ENCODE data around the gene SAMHD1.

Gene SAMHD1

DNA sequence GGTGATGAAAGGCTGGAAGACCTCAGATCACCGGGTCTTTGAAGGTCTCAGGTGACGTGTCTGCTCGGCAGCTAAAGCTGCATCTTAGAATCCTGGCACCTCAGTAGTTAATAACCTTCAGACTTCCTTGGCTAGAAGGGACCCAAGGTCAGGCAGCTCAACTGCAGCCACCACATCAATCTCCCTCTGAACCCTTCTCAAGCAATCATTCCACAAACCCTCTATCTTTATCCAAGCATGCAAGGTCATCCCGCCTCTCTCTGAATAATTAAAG, 92.3 kb downstream of the SAMHD1 start:
- DNase-seq (ENCODE audit: low read depth), result no peak
- TF ChIP-seq MAX (IDR thresholded peaks at IDR 0.05; ENCODE audit: low read depth, low read length) (no peak), POLR2A (IDR thresholded peaks at IDR 0.05; ENCODE audit: extremely low read depth, insufficient read length) (no peak), MYC (IDR thresholded peaks at IDR 0.05; ENCODE audit: low read depth, low read length) (no peak)
- TF ChIP-seq, protein P1, sequence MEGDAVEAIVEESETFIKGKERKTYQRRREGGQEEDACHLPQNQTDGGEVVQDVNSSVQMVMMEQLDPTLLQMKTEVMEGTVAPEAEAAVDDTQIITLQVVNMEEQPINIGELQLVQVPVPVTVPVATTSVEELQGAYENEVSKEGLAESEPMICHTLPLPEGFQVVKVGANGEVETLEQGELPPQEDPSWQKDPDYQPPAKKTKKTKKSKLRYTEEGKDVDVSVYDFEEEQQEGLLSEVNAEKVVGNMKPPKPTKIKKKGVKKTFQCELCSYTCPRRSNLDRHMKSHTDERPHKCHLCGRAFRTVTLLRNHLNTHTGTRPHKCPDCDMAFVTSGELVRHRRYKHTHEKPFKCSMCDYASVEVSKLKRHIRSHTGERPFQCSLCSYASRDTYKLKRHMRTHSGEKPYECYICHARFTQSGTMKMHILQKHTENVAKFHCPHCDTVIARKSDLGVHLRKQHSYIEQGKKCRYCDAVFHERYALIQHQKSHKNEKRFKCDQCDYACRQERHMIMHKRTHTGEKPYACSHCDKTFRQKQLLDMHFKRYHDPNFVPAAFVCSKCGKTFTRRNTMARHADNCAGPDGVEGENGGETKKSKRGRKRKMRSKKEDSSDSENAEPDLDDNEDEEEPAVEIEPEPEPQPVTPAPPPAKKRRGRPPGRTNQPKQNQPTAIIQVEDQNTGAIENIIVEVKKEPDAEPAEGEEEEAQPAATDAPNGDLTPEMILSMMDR (IDR thresholded peaks at IDR 0.05; ENCODE audit: low read depth, low read length), result no peak
- H3K4me3 ChIP-seq (ENCODE audit: low read depth, low read length), result no peak overlapping the region

GRCh38 chr20:36856691-36857635, 94.5 kb downstream of the SAMHD1 start:
- no peak for DNase-seq (ENCODE audit: low read depth)
- TF ChIP-seq, protein P1 (IDR thresholded peaks at IDR 0.05; ENCODE audit: low read depth, low read length), result no peak
- no peak for TF ChIP-seq MYC (IDR thresholded peaks at IDR 0.05; ENCODE audit: low read depth, low read length)
- no peak for TF ChIP-seq MAX (IDR thresholded peaks at IDR 0.05; ENCODE audit: low read depth, low read length)
- no peak for TF ChIP-seq POLR2A (IDR thresholded peaks at IDR 0.05; ENCODE audit: extremely low read depth, insufficient read length)
- no peak overlapping the region for H3K4me3 ChIP-seq (ENCODE audit: low read depth, low read length)

DNA sequence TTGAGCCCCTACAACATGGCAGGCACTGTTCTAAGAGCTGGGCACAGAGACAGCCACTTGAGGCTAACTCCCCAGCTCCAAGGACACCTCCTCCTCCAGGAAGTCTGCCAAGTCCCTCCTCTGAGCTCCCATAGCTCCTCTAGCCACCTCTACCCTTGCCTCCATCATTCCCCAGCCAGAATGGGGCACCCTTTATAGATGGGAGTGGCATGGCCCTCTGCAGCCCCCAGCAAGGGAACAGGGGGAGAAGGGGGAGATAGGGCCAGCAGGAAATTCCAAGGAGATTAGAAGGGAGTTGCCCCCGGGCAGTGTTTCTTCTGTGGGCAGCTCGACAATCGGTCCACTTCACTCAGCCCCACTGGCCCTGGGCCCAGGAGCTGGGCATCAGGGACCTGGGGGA, 95.3 kb downstream of the SAMHD1 start:
- no peak for DNase-seq (ENCODE audit: low read depth)
- H3K4me3 ChIP-seq (ENCODE audit: low read depth, low read length), result no peak overlapping the region
- no peak for TF ChIP-seq POLR2A (IDR thresholded peaks at IDR 0.05; ENCODE audit: extremely low read depth, insufficient read length)
- no peak for TF ChIP-seq MYC (IDR thresholded peaks at IDR 0.05; ENCODE audit: low read depth, low read length)
- TF ChIP-seq, protein P1 (IDR thresholded peaks at IDR 0.05; ENCODE audit: low read depth, low read length), result no peak
- no peak for TF ChIP-seq MAX (IDR thresholded peaks at IDR 0.05; ENCODE audit: low read depth, low read length)

DNA sequence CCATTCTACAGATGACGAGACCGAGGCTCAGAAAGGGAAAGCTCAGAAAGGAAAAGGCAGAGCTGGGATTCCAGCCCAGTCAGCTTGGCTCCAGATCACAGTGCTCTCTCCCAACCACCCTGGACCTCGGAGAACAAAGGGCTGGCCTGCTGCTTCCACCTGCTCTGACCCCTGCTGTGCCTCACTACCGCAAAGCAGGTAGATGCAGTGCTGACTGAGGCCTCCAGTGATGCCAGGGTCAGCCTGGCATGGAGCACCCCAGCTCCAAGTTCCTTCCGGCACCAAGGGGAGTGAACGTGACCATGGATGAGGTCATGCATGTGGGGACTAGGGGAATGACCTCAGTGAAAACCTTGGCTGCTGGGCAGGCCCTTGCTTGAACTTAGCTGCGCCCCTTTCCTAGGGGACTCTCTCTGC, 96.3 kb downstream of the SAMHD1 start:
- no peak overlapping the region for H3K4me3 ChIP-seq (ENCODE audit: low read depth, low read length)
- DNase-seq (ENCODE audit: low read depth), result no peak
- TF ChIP-seq, protein P1 (IDR thresholded peaks at IDR 0.05; ENCODE audit: low read depth, low read length), result no peak
- no peak for TF ChIP-seq MAX (IDR thresholded peaks at IDR 0.05; ENCODE audit: low read depth, low read length)
- no peak for TF ChIP-seq POLR2A (IDR thresholded peaks at IDR 0.05; ENCODE audit: extremely low read depth, insufficient read length)
- no peak for TF ChIP-seq MYC (IDR thresholded peaks at IDR 0.05; ENCODE audit: low read depth, low read length)

DNA sequence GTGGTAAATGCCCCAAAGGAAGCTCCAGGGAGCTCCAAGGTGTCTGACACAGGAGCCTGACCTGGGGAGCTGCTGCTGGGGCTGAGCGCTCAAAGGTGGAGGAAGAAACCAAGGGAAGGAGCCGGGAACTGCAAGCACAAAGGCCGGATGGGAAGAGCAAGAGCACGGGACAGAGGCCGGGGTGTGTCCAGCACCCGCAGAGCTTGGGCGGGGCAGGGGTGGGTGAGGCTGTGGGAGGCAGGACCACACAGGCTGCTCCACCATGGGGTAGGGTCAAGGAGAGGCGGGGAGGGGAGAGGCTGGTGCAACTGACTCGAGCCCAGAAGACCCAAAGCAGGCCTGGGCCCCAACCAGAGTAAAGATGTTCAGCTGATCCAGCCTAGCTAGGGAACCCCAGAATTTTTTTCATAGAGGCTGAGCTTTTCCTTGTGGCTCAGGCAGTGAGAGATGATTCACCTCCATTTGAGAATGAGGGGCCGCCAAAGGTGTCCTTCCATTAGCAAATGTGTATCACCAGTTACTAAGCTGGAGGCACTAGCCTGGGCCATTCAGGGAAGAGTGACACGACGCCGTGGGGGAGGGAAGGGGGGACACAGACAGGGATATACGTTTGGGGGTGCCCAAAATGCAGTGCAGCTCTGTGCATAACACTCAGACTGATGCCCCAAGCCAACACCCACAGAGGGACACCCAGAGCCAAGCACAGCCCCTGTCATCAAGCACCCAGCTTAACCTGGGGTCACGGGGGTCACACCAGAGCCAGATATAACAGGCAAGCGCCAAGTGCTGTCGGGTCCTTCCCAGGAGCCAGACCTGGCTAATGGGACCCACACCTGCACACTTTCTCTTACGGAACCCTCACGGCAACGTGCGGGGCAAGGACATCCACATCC, 96.9 kb downstream of the SAMHD1 start:
- DNase-seq (ENCODE audit: low read depth), result no peak
- TF ChIP-seq, protein P1 (IDR thresholded peaks at IDR 0.05; ENCODE audit: low read depth, low read length), result no peak
- TF ChIP-seq POLR2A (IDR thresholded peaks at IDR 0.05; ENCODE audit: extremely low read depth, insufficient read length) (no peak), MYC (IDR thresholded peaks at IDR 0.05; ENCODE audit: low read depth, low read length) (no peak), MAX (IDR thresholded peaks at IDR 0.05; ENCODE audit: low read depth, low read length) (no peak)
- no peak overlapping the region for H3K4me3 ChIP-seq (ENCODE audit: low read depth, low read length)

All from NB4 (cell line).